GM19099 (cell line): ENCODE results near the gene FGF1.

Experiments used
- POLR2A ChIP-seq: IDR thresholded peaks from 3 replicates; pipeline ENCODE4 v1.6.1; 2011; ENCODE audit warnings: low read depth; ENCODE audit not compliant: insufficient read length; ENCODE audit errors: extremely low read depth

Gene FGF1

GRCh38 chr5:142576303-142576702 is 109.6 kb downstream of the FGF1 start:
- no peak for TF ChIP-seq POLR2A

GRCh38 chr5:142572006-142572405 is 113.9 kb downstream of the FGF1 start:
- no peak for TF ChIP-seq POLR2A

GRCh38 chr5:142571371-142571770 is 114.5 kb downstream of the FGF1 start:
- TF ChIP-seq POLR2A = no peak

GRCh38 chr5:142569905-142570304 is 116.0 kb downstream of the FGF1 start:
- no peak for TF ChIP-seq POLR2A

- no peak for TF ChIP-seq POLR2A
Observed at GRCh38 chr5:142568996-142569335, 116.9 kb downstream of the FGF1 start.

- no peak for TF ChIP-seq POLR2A
Observed at GRCh38 chr5:142568283-142568995, 117.5 kb downstream of the FGF1 start.

- no peak for TF ChIP-seq POLR2A
Observed at GRCh38 chr5:142561486-142562097, 124.3 kb downstream of the FGF1 start.

GRCh38 chr5:142561029-142561428 is 124.9 kb downstream of the FGF1 start:
- no peak for TF ChIP-seq POLR2A

- no peak for TF ChIP-seq POLR2A
Observed at GRCh38 chr5:142552107-142552506, 133.8 kb downstream of the FGF1 start.

GRCh38 chr5:142551338-142552067 is 134.4 kb downstream of the FGF1 start:
- TF ChIP-seq POLR2A = no peak

- TF ChIP-seq POLR2A = no peak
Observed at GRCh38 chr5:142550471-142550870, 135.4 kb downstream of the FGF1 start.

- TF ChIP-seq POLR2A = no peak
Observed at GRCh38 chr5:142549834-142550233, 136.1 kb downstream of the FGF1 start.

GRCh38 chr5:142548739-142549275 is 137.1 kb downstream of the FGF1 start:
- TF ChIP-seq POLR2A = no peak

- no peak for TF ChIP-seq POLR2A
Observed at GRCh38 chr5:142547445-142548380, 138.2 kb downstream of the FGF1 start.

- TF ChIP-seq POLR2A = no peak
Observed at GRCh38 chr5:142545650-142546322, 140.1 kb downstream of the FGF1 start.
